ENCODE results near the gene HOXC5. TPM values are rescaled to one million over a fixed set of nuclear protein-coding genes. Genes with fewer than 3 reads are reported as not detected.

The HOXC5 gene
- total RNA-seq, 1 donor from 2014 or later = not detected

- no peak for TF ChIP-seq CTCF (IDR thresholded peaks at IDR 0.05; ENCODE audit: unreplicated experiment)
- Mint-ChIP-seq H3K4me3 (ENCODE audit: unreplicated experiment) (no peak overlapping the region), H3K4me1 (ENCODE audit: unreplicated experiment) (peaks cover 14% of the 10 kb centered on the region), H3K36me3 (ENCODE audit: low read depth, unreplicated experiment) (no peaks in the 10 kb centered on the region), H3K9me3 (ENCODE audit: unreplicated experiment) (no peaks in the 10 kb centered on the region), H3K27me3 (ENCODE audit: unreplicated experiment) (peaks cover 38% of the 10 kb centered on the region), H3K27ac (ENCODE audit: unreplicated experiment) (no peak overlapping the region)
- DNase-seq (ENCODE audit: low spot score) = no peak
Observed at GRCh38 chr12:54020591-54021405, 12.1 kb upstream of the HOXC5 start.

GRCh38 chr12:54021432-54022013, 11.3 kb upstream of the HOXC5 start:
- TF ChIP-seq CTCF (IDR thresholded peaks at IDR 0.05; ENCODE audit: unreplicated experiment) = no peak
- Mint-ChIP-seq H3K27me3 (ENCODE audit: unreplicated experiment) (peaks cover 43% of the 10 kb centered on the region), H3K36me3 (ENCODE audit: low read depth, unreplicated experiment) (no peaks in the 10 kb centered on the region), H3K4me1 (ENCODE audit: unreplicated experiment) (peaks cover 14% of the 10 kb centered on the region), H3K4me3 (ENCODE audit: unreplicated experiment) (no peak overlapping the region), H3K9me3 (ENCODE audit: unreplicated experiment) (no peaks in the 10 kb centered on the region), H3K27ac (ENCODE audit: unreplicated experiment) (no peak overlapping the region)
- peak; percentile 61 for DNase-seq (ENCODE audit: low spot score)

DNA sequence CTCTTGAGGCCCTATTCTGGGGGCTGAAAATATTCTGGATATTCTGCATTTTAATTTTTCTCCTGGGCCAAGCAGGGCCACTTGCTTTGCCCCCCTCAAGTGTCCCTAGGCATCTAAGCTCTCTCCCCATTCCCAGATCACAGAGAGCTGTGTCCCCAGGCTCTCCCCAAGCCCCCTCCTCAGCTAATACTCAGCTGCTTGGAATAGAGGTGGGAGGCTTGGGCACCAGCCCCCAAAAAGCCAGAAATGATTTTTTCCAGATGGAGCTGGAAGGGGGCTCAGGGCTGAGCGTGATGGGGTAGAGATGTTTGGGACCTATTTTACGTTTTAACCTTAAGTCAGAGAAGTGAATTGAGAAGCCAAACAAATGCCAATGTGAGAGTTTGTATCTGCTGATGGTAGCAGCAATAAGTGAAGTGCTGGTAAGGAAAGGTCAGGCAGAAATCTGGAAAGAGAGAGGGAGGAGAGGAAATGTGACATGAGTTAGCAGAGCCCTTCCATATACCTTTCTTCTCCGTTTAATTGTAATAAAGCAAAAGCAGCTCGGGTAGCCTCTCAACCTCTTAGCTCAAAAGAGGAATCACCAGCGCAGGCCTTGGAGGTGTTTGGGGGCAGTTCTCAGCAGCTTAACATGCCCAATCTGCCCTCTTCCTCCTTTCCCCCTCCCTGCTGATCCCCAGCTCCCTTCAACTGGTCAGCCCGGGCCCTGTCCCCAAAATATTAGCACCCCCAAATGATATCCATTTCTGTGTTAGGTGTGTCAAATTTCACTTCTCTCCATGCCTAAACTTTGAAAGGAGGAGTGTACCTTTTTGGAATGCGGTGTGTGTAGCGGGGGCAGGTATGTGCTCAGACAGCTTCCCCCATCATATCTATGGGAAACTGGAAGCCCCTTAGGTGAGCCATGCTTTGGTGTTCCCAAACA, 9.6 kb upstream of the HOXC5 start:
- H3K27ac Mint-ChIP-seq (ENCODE audit: unreplicated experiment) = no peak overlapping the region
- no peak overlapping the region for H3K4me3 Mint-ChIP-seq (ENCODE audit: unreplicated experiment)
- H3K27me3 Mint-ChIP-seq (ENCODE audit: unreplicated experiment) = peaks cover 49% of the 10 kb centered on the region
- H3K4me1 Mint-ChIP-seq (ENCODE audit: unreplicated experiment) = peaks cover 17% of the 10 kb centered on the region
- DNase-seq (ENCODE audit: low spot score) = no peak
- H3K36me3 Mint-ChIP-seq (ENCODE audit: low read depth, unreplicated experiment) = no peaks in the 10 kb centered on the region
- TF ChIP-seq CTCF (IDR thresholded peaks at IDR 0.05; ENCODE audit: unreplicated experiment) = no peak
- no peaks in the 10 kb centered on the region for H3K9me3 Mint-ChIP-seq (ENCODE audit: unreplicated experiment)

DNA sequence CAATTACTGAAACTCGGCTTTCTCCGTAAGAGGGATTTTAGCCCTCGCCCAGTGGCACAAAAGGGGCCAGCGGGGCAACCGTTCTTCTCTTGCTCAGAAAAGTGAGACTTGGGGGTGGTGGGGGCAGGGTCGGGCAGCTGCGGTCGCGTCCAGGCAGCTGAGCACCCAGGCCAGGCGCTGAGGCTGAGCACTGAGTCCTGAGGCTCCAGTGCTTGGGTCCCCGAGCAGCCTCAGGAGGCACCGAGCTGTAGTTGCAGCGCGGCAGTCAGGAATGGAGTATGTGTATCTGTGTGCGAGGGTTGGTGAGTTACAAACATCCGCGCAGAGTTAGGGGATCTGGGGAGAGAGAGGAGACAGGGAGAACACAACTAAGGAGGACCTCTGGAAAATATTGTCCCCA, 8.7 kb upstream of the HOXC5 start:
- Mint-ChIP-seq H3K4me1 (ENCODE audit: unreplicated experiment) (peaks cover 20% of the 10 kb centered on the region), H3K27me3 (ENCODE audit: unreplicated experiment) (peaks cover 51% of the 10 kb centered on the region), H3K27ac (ENCODE audit: unreplicated experiment) (no peak overlapping the region), H3K9me3 (ENCODE audit: unreplicated experiment) (no peaks in the 10 kb centered on the region), H3K4me3 (ENCODE audit: unreplicated experiment) (no peak overlapping the region), H3K36me3 (ENCODE audit: low read depth, unreplicated experiment) (no peaks in the 10 kb centered on the region)
- no peak for DNase-seq (ENCODE audit: low spot score)
- TF ChIP-seq CTCF (IDR thresholded peaks at IDR 0.05; ENCODE audit: unreplicated experiment) = no peak
